Neural cell (in vitro differentiated cells): ENCODE data around the gene NPAS3. TPM values are rescaled to one million over a fixed set of nuclear protein-coding genes. Genes with fewer than 3 reads are reported as not detected.

Experiments used
- H2AFZ ChIP-seq: fragments of 200-600, 300-800 bp; sonication (generic), shearing (Covaris generic); 2 replicates; pipeline ENCODE4 v1.6.0; 2014; ENCODE audit warnings: low read depth, mild to moderate bottlenecking, antibody characterized with exemption, low read length, moderate library complexity
- H3F3A ChIP-seq: fragments of 200-600 bp; shearing (Covaris generic); 2 replicates; pipeline ENCODE4 v1.6.1; 2016; ENCODE audit warnings: mild to moderate bottlenecking, moderate library complexity, mixed read lengths, antibody characterized with exemption, low read length; ENCODE audit not compliant: insufficient read depth, poor library complexity, severe bottlenecking
- H3K27ac ChIP-seq: fragments of 200-600, 300-800 bp; sonication (generic), shearing (Covaris generic); 2 replicates; pipeline ENCODE4 v1.5.1; 2014; ENCODE audit warnings: mild to moderate bottlenecking, low read length, moderate library complexity
- H3K27me3 ChIP-seq: fragments of 300-800, 200-600 bp; sonication (generic), shearing (Covaris generic); 2 replicates; pipeline ENCODE4 v1.6.0; 2014; ENCODE audit warnings: mild to moderate bottlenecking, low read depth, low read length, moderate library complexity; ENCODE audit not compliant: insufficient read depth
- H3K36me3 ChIP-seq: fragments of 300-800, 200-600 bp; sonication (generic), shearing (Covaris generic); 2 replicates; pipeline ENCODE4 v1.5.1; 2014; ENCODE audit warnings: mild to moderate bottlenecking, antibody characterized with exemption, low read length, moderate library complexity; ENCODE audit not compliant: insufficient read depth
- H3K4me2 ChIP-seq: fragments of 300-800, 200-600 bp; sonication (generic), shearing (Covaris generic); 2 replicates; pipeline ENCODE4 v1.6.0; 2014; ENCODE audit warnings: mild to moderate bottlenecking, low read length
- H3K4me3 ChIP-seq: fragments of 300-800, 200-600 bp; sonication (generic), shearing (Covaris generic); 2 replicates; pipeline ENCODE4 v1.5.1; 2014; ENCODE audit warnings: mild to moderate bottlenecking, low read length, moderate library complexity
- H3K79me2 ChIP-seq: fragments of 200-600 bp; shearing (Covaris generic); replicated peaks from 2 replicates; pipeline ENCODE4 v1.6.0; 2014; ENCODE audit warnings: mild to moderate bottlenecking, low read length, moderate library complexity; ENCODE audit not compliant: insufficient read depth
- H3K9ac ChIP-seq: fragments of 300-800, 200-600 bp; sonication (generic), shearing (Covaris generic); 2 replicates; pipeline ENCODE4 v1.6.1; 2016; ENCODE audit warnings: mild to moderate bottlenecking, low read length, mixed read lengths
- H3K9me2 ChIP-seq: fragments of 200-600 bp; shearing (Covaris generic); 2 replicates; pipeline ENCODE4 v1.6.1; 2016; ENCODE audit warnings: mild to moderate bottlenecking, low read length, mixed read lengths; ENCODE audit not compliant: insufficient read depth
- H3K9me3 ChIP-seq: fragments of 200-600, 300-800 bp; sonication (generic), shearing (Covaris generic); 2 replicates; pipeline ENCODE4 v1.6.1; 2016; ENCODE audit warnings: mild to moderate bottlenecking, mixed run types, low read length, moderate library complexity, mixed read lengths
- H4K20me1 ChIP-seq: fragments of 200-600 bp; shearing (Covaris generic); 2 replicates; pipeline ENCODE4 v1.6.1; 2016; ENCODE audit warnings: mild to moderate bottlenecking, mixed run types; ENCODE audit not compliant: insufficient read depth
- CTCF ChIP-seq: fragments of 450-650 bp; IDR thresholded peaks from 2 replicates; pipeline ENCODE4 v1.5.1; 2014; ENCODE audit warnings: antibody characterized with exemption, mild to moderate bottlenecking, moderate library complexity; ENCODE audit not compliant: poor library complexity, severe bottlenecking
- EP300 ChIP-seq: fragments of 450-650 bp; conservative IDR thresholded peaks from 2 replicates; pipeline ENCODE4 v1.6.1; 2014; ENCODE audit warnings: antibody characterized with exemption, mild to moderate bottlenecking, moderate library complexity; ENCODE audit not compliant: poor library complexity, severe bottlenecking
- EZH2 ChIP-seq: fragments of 200-600, 300-800 bp; shearing (Covaris generic), sonication (generic); IDR thresholded peaks from 2 replicates; pipeline ENCODE4 v1.6.1; 2014; ENCODE audit warnings: antibody characterized with exemption, low read length, borderline replicate concordance, mild to moderate bottlenecking; ENCODE audit not compliant: insufficient read depth, poor library complexity, severe bottlenecking
- MXI1 ChIP-seq: fragments of 450-650 bp; conservative IDR thresholded peaks from 2 replicates; pipeline ENCODE4 v1.6.1; 2014; ENCODE audit warnings: antibody characterized with exemption, mild to moderate bottlenecking; ENCODE audit not compliant: poor library complexity, severe bottlenecking
- POLR2AphosphoS5 ChIP-seq: IDR thresholded peaks from 2 replicates; pipeline ENCODE4 v1.6.1; 2012
- RAD21 ChIP-seq: fragments of 450-650 bp; conservative IDR thresholded peaks from 2 replicates; pipeline ENCODE4 v1.6.1; 2014; ENCODE audit warnings: antibody characterized with exemption, mild to moderate bottlenecking, moderate library complexity
- REST ChIP-seq: IDR thresholded peaks from 2 replicates; pipeline ENCODE4 v1.6.1; 2012; ENCODE audit warnings: borderline replicate concordance
- SMC3 ChIP-seq: fragments of 450-650 bp; conservative IDR thresholded peaks from 2 replicates; pipeline ENCODE4 v1.6.1; 2014; ENCODE audit warnings: antibody characterized with exemption, mild to moderate bottlenecking, moderate library complexity; ENCODE audit not compliant: poor library complexity
- TAF1 ChIP-seq: IDR thresholded peaks from 2 replicates; pipeline ENCODE4 v1.6.1; 2012; ENCODE audit warnings: low read depth
- polyA plus RNA-seq: library from polyadenylated mRNA; depleted of rRNA; stranded (reverse); fragments of >200 nt; gene quantifications from 2 replicates; pipeline ENCODE4 v1.2.3, GENCODE V29; 2014

Gene NPAS3
- polyA plus RNA-seq, 1 donor from 2014 or later: 1.3 TPM

GRCh38 chr14:33165144-33165925 is 226.7 kb downstream of the NPAS3 start:
- H4K20me1 ChIP-seq: no peaks in the 10 kb centered on the region
- no peak overlapping the region for H2AFZ ChIP-seq
- H3K9me2 ChIP-seq: no peaks in the 10 kb centered on the region
- no peak overlapping the region for H3K27ac ChIP-seq
- no peak overlapping the region for H3K4me2 ChIP-seq
- H3K27me3 ChIP-seq: no peaks in the 10 kb centered on the region
- H3K9me3 ChIP-seq: no peaks in the 10 kb centered on the region
- H3K4me3 ChIP-seq: no peak overlapping the region
- H3K9ac ChIP-seq: no peak overlapping the region
- TF ChIP-seq EP300 (no peak), MXI1 (no peak), RAD21 (no peak), CTCF (no peak), REST (no peak), SMC3 (no peak), TAF1 (no peak)
- H3F3A ChIP-seq: no peaks in the 10 kb centered on the region
- H3K36me3 ChIP-seq: no peaks in the 10 kb centered on the region
- H3K79me2 ChIP-seq: no peaks in the 10 kb centered on the region

GRCh38 chr14:33165926-33166289 is 227.2 kb downstream of the NPAS3 start:
- Histone ChIP-seq H3K27me3 (no peaks in the 10 kb centered on the region), H3K9ac (no peak overlapping the region), H3K4me3 (no peak overlapping the region), H3K9me3 (no peaks in the 10 kb centered on the region), H3K4me2 (no peak overlapping the region), H3K27ac (no peak overlapping the region), H3F3A (no peaks in the 10 kb centered on the region), H3K36me3 (no peaks in the 10 kb centered on the region), H3K9me2 (no peaks in the 10 kb centered on the region), H4K20me1 (no peaks in the 10 kb centered on the region), H3K79me2 (no peaks in the 10 kb centered on the region), H2AFZ (no peak overlapping the region)
- TF ChIP-seq EP300 (no peak), POLR2AphosphoS5 (no peak), RAD21 (no peak), REST (no peak), TAF1 (no peak), CTCF (no peak), MXI1 (no peak), SMC3 (no peak), EZH2 (no peak)
